ENCODE measurements around the gene PRKAR1A.

PRKAR1A gene

GRCh38 chr17:68514831-68515635 lies 2.8 kb downstream of the PRKAR1A start:
- Histone ChIP-seq H3K4me3 (ENCODE audit: low read depth, low read length) (no peak overlapping the region), H3K27ac (ENCODE audit: extremely low read depth, low read depth, low read length) (no peak overlapping the region), H3K36me3 (ENCODE audit: control insufficient read depth in 2 of 2, insufficient read depth in 1 of 2, low read length in 2 of 2) (peaks cover 34 to 52% of the 10 kb centered on the region in 2 experiments), H3K4me1 (ENCODE audit: control insufficient read depth, insufficient read depth, low read length) (peaks cover 17% of the 10 kb centered on the region), H3K9me3 (ENCODE audit: control insufficient read depth, insufficient read depth, low read depth, low read length) (no peaks in the 10 kb centered on the region)
- ChIA-PET CTCF (interaction anchor here (0.6 kb wide), 1 partner anchor 735 kb away, joined by 3 read pairs; no protein-coding TSS in a partner anchor), POLR2A (interaction anchor here (0.6 kb wide), 1 partner anchor 692 kb away, joined by 4 read pairs; no protein-coding TSS in a partner anchor)
- TF ChIP-seq WT1 (tag by site-specific recombination; IDR thresholded peaks at IDR 0.05) = no peak
- TF ChIP-seq TCF7L2 (IDR thresholded peaks at IDR 0.05; ENCODE audit: borderline replicate concordance, low read depth, low read length) = no peak
- TF ChIP-seq FEZF1 (tag by site-specific recombination; IDR thresholded peaks at IDR 0.05) = no peak
- TF ChIP-seq ZNF121 (tag by site-specific recombination; IDR thresholded peaks at IDR 0.05) = no peak
- no peak for TF ChIP-seq ZNF580 (tag by site-specific recombination; IDR thresholded peaks at IDR 0.05)
- TF ChIP-seq, protein P1, sequence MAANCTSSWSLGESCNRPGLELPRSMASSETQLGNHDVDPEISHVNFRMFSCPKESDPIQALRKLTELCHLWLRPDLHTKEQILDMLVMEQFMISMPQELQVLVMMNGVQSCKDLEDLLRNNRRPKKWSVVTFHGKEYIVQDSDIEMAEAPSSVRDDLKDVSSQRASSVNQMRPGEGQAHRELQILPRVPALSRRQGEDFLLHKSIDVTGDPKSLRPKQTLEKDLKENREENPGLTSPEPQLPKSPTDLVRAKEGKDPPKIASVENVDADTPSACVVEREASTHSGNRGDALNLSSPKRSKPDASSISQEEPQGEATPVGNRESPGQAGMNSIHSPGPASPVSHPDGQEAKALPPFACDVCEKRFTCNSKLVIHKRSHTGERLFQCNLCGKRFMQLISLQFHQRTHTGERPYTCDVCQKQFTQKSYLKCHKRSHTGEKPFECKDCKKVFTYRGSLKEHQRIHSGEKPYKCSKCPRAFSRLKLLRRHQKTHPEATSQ (tag by site-specific recombination; IDR thresholded peaks at IDR 0.05) = no peak
- TF ChIP-seq ZNF677 (tag by site-specific recombination; IDR thresholded peaks at IDR 0.05) = no peak
- TF ChIP-seq ZBTB26 (tag by site-specific recombination; optimal IDR thresholded peaks at IDR 0.05) = no peak
- TF ChIP-seq, protein P2, sequence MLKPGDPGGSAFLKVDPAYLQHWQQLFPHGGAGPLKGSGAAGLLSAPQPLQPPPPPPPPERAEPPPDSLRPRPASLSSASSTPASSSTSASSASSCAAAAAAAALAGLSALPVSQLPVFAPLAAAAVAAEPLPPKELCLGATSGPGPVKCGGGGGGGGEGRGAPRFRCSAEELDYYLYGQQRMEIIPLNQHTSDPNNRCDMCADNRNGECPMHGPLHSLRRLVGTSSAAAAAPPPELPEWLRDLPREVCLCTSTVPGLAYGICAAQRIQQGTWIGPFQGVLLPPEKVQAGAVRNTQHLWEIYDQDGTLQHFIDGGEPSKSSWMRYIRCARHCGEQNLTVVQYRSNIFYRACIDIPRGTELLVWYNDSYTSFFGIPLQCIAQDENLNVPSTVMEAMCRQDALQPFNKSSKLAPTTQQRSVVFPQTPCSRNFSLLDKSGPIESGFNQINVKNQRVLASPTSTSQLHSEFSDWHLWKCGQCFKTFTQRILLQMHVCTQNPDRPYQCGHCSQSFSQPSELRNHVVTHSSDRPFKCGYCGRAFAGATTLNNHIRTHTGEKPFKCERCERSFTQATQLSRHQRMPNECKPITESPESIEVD (tag by site-specific recombination; IDR thresholded peaks at IDR 0.05) = 0 out of 2 replicates have a peak, but pooled peaks have one; percentile 29
- TF ChIP-seq ZNF792 (tag by site-specific recombination; IDR thresholded peaks at IDR 0.05) = no peak
- no peak for TF ChIP-seq ZNF16 (tag by site-specific recombination; IDR thresholded peaks at IDR 0.05; ENCODE audit: low read depth)
- TF ChIP-seq ZBTB6 (tag by site-specific recombination; IDR thresholded peaks at IDR 0.05) = no peak
- TF ChIP-seq ZNF544 (tag by site-specific recombination; IDR thresholded peaks at IDR 0.05) = no peak
- no peak for TF ChIP-seq ZNF548 (tag by site-specific recombination; IDR thresholded peaks at IDR 0.05)
- no peak for TF ChIP-seq ZEB2 (tag by site-specific recombination; IDR thresholded peaks at IDR 0.05)
- no peak for TF ChIP-seq ZNF596 (tag by site-specific recombination; IDR thresholded peaks at IDR 0.05)
- TF ChIP-seq, protein P3, sequence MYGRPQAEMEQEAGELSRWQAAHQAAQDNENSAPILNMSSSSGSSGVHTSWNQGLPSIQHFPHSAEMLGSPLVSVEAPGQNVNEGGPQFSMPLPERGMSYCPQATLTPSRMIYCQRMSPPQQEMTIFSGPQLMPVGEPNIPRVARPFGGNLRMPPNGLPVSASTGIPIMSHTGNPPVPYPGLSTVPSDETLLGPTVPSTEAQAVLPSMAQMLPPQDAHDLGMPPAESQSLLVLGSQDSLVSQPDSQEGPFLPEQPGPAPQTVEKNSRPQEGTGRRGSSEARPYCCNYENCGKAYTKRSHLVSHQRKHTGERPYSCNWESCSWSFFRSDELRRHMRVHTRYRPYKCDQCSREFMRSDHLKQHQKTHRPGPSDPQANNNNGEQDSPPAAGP (tag by site-specific recombination; IDR thresholded peaks at IDR 0.05) = no peak
- TF ChIP-seq, protein P4, sequence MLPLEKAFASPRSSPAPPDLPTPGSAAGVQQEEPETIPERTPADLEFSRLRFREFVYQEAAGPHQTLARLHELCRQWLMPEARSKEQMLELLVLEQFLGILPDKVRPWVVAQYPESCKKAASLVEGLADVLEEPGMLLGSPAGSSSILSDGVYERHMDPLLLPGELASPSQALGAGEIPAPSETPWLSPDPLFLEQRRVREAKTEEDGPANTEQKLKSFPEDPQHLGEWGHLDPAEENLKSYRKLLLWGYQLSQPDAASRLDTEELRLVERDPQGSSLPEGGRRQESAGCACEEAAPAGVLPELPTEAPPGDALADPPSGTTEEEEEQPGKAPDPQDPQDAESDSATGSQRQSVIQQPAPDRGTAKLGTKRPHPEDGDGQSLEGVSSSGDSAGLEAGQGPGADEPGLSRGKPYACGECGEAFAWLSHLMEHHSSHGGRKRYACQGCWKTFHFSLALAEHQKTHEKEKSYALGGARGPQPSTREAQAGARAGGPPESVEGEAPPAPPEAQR (tag by site-specific recombination; IDR thresholded peaks at IDR 0.05) = no peak
- no peak for TF ChIP-seq HIC1 (tag by site-specific recombination; IDR thresholded peaks at IDR 0.05)
- no peak for TF ChIP-seq HOXA7 (CRISPR knock-in tag; IDR thresholded peaks at IDR 0.05; ENCODE audit: borderline replicate concordance)
- TF ChIP-seq KLF9 (tag by site-specific recombination; IDR thresholded peaks at IDR 0.05; ENCODE audit: low read depth) = no peak
- TF ChIP-seq ZNF629 (tag by site-specific recombination; IDR thresholded peaks at IDR 0.05) = peak; percentile 88
- TF ChIP-seq ZNF837 (tag by site-specific recombination; IDR thresholded peaks at IDR 0.05) = no peak
- TF ChIP-seq ZBTB17 (tag by site-specific recombination; IDR thresholded peaks at IDR 0.05) = no peak
- no peak for TF ChIP-seq ZNF707 (tag by site-specific recombination; IDR thresholded peaks at IDR 0.05)
- no peak for TF ChIP-seq ZNF747 (tag by site-specific recombination; IDR thresholded peaks at IDR 0.05)
- TF ChIP-seq HOXD13 (CRISPR knock-in tag; IDR thresholded peaks at IDR 0.05; ENCODE audit: borderline replicate concordance) = no peak
- no peak for TF ChIP-seq ZBTB7A (tag by site-specific recombination; IDR thresholded peaks at IDR 0.05; ENCODE audit: low read depth)

Measured in HEK293 (cell line).